SW480 (cell line): ENCODE measurements around the gene METTL4.

Experiments used
- DNase-seq: peaks from one replicate; pipeline ENCODE4 v3.0.0-alpha.2; 2016; ENCODE audit warnings: low spot score

The METTL4 gene

GRCh38 chr18:2515908-2516625 lies 55.2 kb downstream of the METTL4 start:
- DNase-seq = peak; percentile 51

- DNase-seq = peak; percentile 33
Observed at GRCh38 chr18:2515171-2515787, 56.0 kb downstream of the METTL4 start.

- no peak for DNase-seq
Observed at GRCh38 chr18:2513616-2514015, 57.7 kb downstream of the METTL4 start.

- no peak for DNase-seq
Observed at GRCh38 chr18:2512059-2512458, 59.2 kb downstream of the METTL4 start.

- no peak for DNase-seq
Observed at GRCh38 chr18:2511451-2511850, 59.9 kb downstream of the METTL4 start.

GRCh38 chr18:2510416-2510815 lies 60.9 kb downstream of the METTL4 start:
- DNase-seq = no peak

- DNase-seq = no peak
Observed at GRCh38 chr18:2508678-2509077, 62.6 kb downstream of the METTL4 start.

- DNase-seq = no peak
Observed at GRCh38 chr18:2508155-2508554, 63.1 kb downstream of the METTL4 start.

- DNase-seq = no peak
Observed at GRCh38 chr18:2504642-2505041, 66.7 kb downstream of the METTL4 start.

- no peak for DNase-seq
Observed at GRCh38 chr18:2502880-2503279, 68.4 kb downstream of the METTL4 start.

- no peak for DNase-seq
Observed at GRCh38 chr18:2502394-2502793, 68.9 kb downstream of the METTL4 start.

GRCh38 chr18:2497797-2498196 lies 73.5 kb downstream of the METTL4 start:
- DNase-seq = no peak

- DNase-seq = no peak
Observed at GRCh38 chr18:2495381-2495780, 75.9 kb downstream of the METTL4 start.

GRCh38 chr18:2494921-2495320 lies 76.4 kb downstream of the METTL4 start:
- no peak for DNase-seq
